ENCODE results near the gene YPEL4.
"Not testable (repeated sequence)": the region's sequence is repeated elsewhere in the genome, so short reads cannot be mapped to it uniquely, and the experiment has no call there.

YPEL4 gene

GRCh38 chr11:57652662-57653061 is 3.0 kb upstream of the YPEL4 start:
- in situ Hi-C loops (cut with MboI; ENCODE audit: low pct_unique_long_range_greater_than_20kb, low sequenced_read_pairs, unreplicated experiment), result no loop called here
- TF ChIP-seq CTCF (IDR thresholded peaks at IDR 0.05; ENCODE audit: extremely low read depth, insufficient read depth, missing control alignments), result no peak
- DNase-seq (ENCODE audit: low spot score), result no peak

GRCh38 chr11:57652230-57652629 is 2.5 kb upstream of the YPEL4 start:
- in situ Hi-C loops (cut with MboI; ENCODE audit: low pct_unique_long_range_greater_than_20kb, low sequenced_read_pairs, unreplicated experiment); DNase-seq (ENCODE audit: low spot score): not testable (repeated sequence)

GRCh38 chr11:57651408-57651807 is 1.7 kb upstream of the YPEL4 start:
- in situ Hi-C loops (cut with MboI; ENCODE audit: low pct_unique_long_range_greater_than_20kb, low sequenced_read_pairs, unreplicated experiment), result no loop called here
- no peak for TF ChIP-seq CTCF (IDR thresholded peaks at IDR 0.05; ENCODE audit: extremely low read depth, insufficient read depth, missing control alignments)
- DNase-seq (ENCODE audit: low spot score), result no peak

GRCh38 chr11:57650739-57651090 is 1.0 kb upstream of the YPEL4 start:
- DNase-seq (ENCODE audit: low spot score), result no peak
- no peak for TF ChIP-seq CTCF (IDR thresholded peaks at IDR 0.05; ENCODE audit: extremely low read depth, insufficient read depth, missing control alignments)
- in situ Hi-C loops (cut with MboI; ENCODE audit: low pct_unique_long_range_greater_than_20kb, low sequenced_read_pairs, unreplicated experiment), result no loop called here

- no peak for DNase-seq (ENCODE audit: low spot score)
- TF ChIP-seq CTCF (IDR thresholded peaks at IDR 0.05; ENCODE audit: extremely low read depth, insufficient read depth, missing control alignments), result no peak
- in situ Hi-C loops (cut with MboI; ENCODE audit: low pct_unique_long_range_greater_than_20kb, low sequenced_read_pairs, unreplicated experiment), result loop anchor here (25.0 kb wide), 1 partner anchor 287 kb away; no protein-coding TSS in a partner anchor
Measured at GRCh38 chr11:57648801-57649735, 644 bp downstream of the YPEL4 start.

GRCh38 chr11:57647960-57648800 is 1.5 kb downstream of the YPEL4 start:
- in situ Hi-C loops (cut with MboI; ENCODE audit: low pct_unique_long_range_greater_than_20kb, low sequenced_read_pairs, unreplicated experiment), result loop anchor here (25.0 kb wide), 1 partner anchor 286 kb away; no protein-coding TSS in a partner anchor
- TF ChIP-seq CTCF (IDR thresholded peaks at IDR 0.05; ENCODE audit: extremely low read depth, insufficient read depth, missing control alignments), result no peak
- peak; percentile 28 for DNase-seq (ENCODE audit: low spot score)

Data from GM13977 (cell line).